GM23338 (cell line): ENCODE results near the gene GM2A. TPM values are rescaled to one million over a fixed set of nuclear protein-coding genes. Genes with fewer than 3 reads are reported as not detected.

Source experiments
- ATAC-seq: fragments of 200-7000 bp; cut with Tn5 transposase; 3 replicates; pipeline ENCODE4 v1.9.1; 2020
- DNase-seq: peaks from one replicate; pipeline ENCODE4 v3.0.0-alpha.2; 2015; ENCODE audit warnings: low spot score
- H2AFZ ChIP-seq: fragments of 200-600 bp; sonication (generic); 2 replicates; pipeline ENCODE4 v1.8.0; 2016; ENCODE audit warnings: antibody characterized with exemption, mild to moderate bottlenecking, moderate library complexity
- H3F3A ChIP-seq: fragments of 200-600 bp; sonication (generic); replicated peaks from 2 replicates; pipeline ENCODE4 v1.8.0; 2017; ENCODE audit warnings: antibody characterized with exemption, mixed run types, low read depth
- H3K27ac ChIP-seq: fragments of 200-600 bp; sonication (generic); 2 replicates; pipeline ENCODE4 v1.6.1; 2016; ENCODE audit warnings: low read depth
- H3K27me3 ChIP-seq: fragments of 200-600 bp; sonication (generic); 2 replicates; pipeline ENCODE4 v1.8.0; 2016; ENCODE audit warnings: mild to moderate bottlenecking, mixed run types, moderate library complexity; ENCODE audit not compliant: insufficient read depth
- H3K36me3 ChIP-seq: fragments of 200-600 bp; sonication (generic); 2 replicates; pipeline ENCODE4 v1.8.0; 2016; ENCODE audit warnings: mild to moderate bottlenecking; ENCODE audit not compliant: insufficient read depth
- H3K4me1 ChIP-seq: fragments of 200-600 bp; sonication (generic); 2 replicates; pipeline ENCODE4 v1.8.0; 2016; ENCODE audit warnings: mild to moderate bottlenecking, moderate library complexity; ENCODE audit not compliant: insufficient read depth
- H3K4me2 ChIP-seq: fragments of 200-600 bp; sonication (generic); 2 replicates; pipeline ENCODE4 v1.7.1; 2017; ENCODE audit warnings: mixed run types
- H3K4me3 ChIP-seq: fragments of 200-600 bp; sonication (generic); 2 replicates; pipeline ENCODE4 v1.6.1; 2016; ENCODE audit warnings: mixed run types
- H3K79me2 ChIP-seq: fragments of 200-600 bp; sonication (generic); replicated peaks from 2 replicates; pipeline ENCODE4 v1.8.0; 2017; ENCODE audit warnings: mild to moderate bottlenecking; ENCODE audit not compliant: insufficient read depth
- H3K9me2 ChIP-seq: fragments of 200-600 bp; sonication (generic); 2 replicates; pipeline ENCODE4 v1.8.0; 2017; ENCODE audit not compliant: insufficient read depth
- H4K20me1 ChIP-seq: fragments of 200-600 bp; sonication (generic); replicated peaks from 2 replicates; pipeline ENCODE4 v1.8.0; 2017; ENCODE audit warnings: mild to moderate bottlenecking; ENCODE audit not compliant: insufficient read depth
- H3K27ac Mint-ChIP-seq: 2 replicates; pipeline ENCODE4 v1.8.0; 2020; ENCODE audit warnings: inconsistent platforms, mild to moderate bottlenecking, moderate library complexity, mixed read lengths
- H3K27me3 Mint-ChIP-seq: 3 replicates; pipeline ENCODE4 v1.8.0; 2022; ENCODE audit warnings: low read depth, mild to moderate bottlenecking, moderate library complexity, mixed read lengths, inconsistent platforms; ENCODE audit not compliant: insufficient read depth, poor library complexity
- H3K36me3 Mint-ChIP-seq: 3 replicates; pipeline ENCODE4 v1.8.0; 2021; ENCODE audit warnings: low read depth, mild to moderate bottlenecking, inconsistent platforms, moderate library complexity, mixed read lengths
- H3K4me1 Mint-ChIP-seq: 3 replicates; pipeline ENCODE4 v1.8.0; 2020; ENCODE audit warnings: mild to moderate bottlenecking, inconsistent platforms, mixed read lengths
- H3K4me3 Mint-ChIP-seq: 3 replicates; pipeline ENCODE4 v1.8.0; 2021; ENCODE audit warnings: moderate library complexity, mild to moderate bottlenecking, inconsistent platforms, mixed read lengths
- H3K9me3 Mint-ChIP-seq: 3 replicates; pipeline ENCODE4 v1.8.0; 2020; ENCODE audit warnings: moderate library complexity, mild to moderate bottlenecking, inconsistent platforms, mixed read lengths
- CREB1 ChIP-seq: fragments of 250-450 bp; sonication (Bioruptor Pico); IDR thresholded peaks from 2 replicates; pipeline ENCODE4 v1.5.0; 2020; ENCODE audit warnings: low read depth, mild to moderate bottlenecking, moderate library complexity
- EZH2 ChIP-seq: fragments of 200-600 bp; sonication (generic); IDR thresholded peaks from one replicate; pipeline ENCODE4 v1.8.0; 2017; ENCODE audit warnings: antibody characterized with exemption, mild to moderate bottlenecking, low read depth; ENCODE audit not compliant: unreplicated experiment
- EZH2phosphoT487 ChIP-seq: fragments of 200-600 bp; sonication (generic); IDR thresholded peaks from one replicate; pipeline ENCODE4 v1.8.1; 2018; ENCODE audit warnings: antibody characterized with exemption; ENCODE audit not compliant: unreplicated experiment
- JUNB ChIP-seq: IDR thresholded peaks from one replicate; pipeline ENCODE4 v1.6.1; 2016; ENCODE audit warnings: antibody characterized with exemption; ENCODE audit not compliant: unreplicated experiment
- NANOG ChIP-seq: IDR thresholded peaks from 2 replicates; pipeline ENCODE4 v1.6.1; 2016; ENCODE audit warnings: antibody characterized with exemption, borderline replicate concordance
- POLR2AphosphoS5 ChIP-seq: IDR thresholded peaks from 2 replicates; pipeline ENCODE4 v1.6.1; 2016; ENCODE audit warnings: antibody characterized with exemption, low read depth
- ZNF114 ChIP-seq: fragments of 250-450 bp; sonication (Bioruptor Pico); IDR thresholded peaks from 2 replicates; pipeline ENCODE4 v1.5.0; 2020; ENCODE audit warnings: mild to moderate bottlenecking, moderate library complexity
- ZNF331 ChIP-seq: fragments of 250-450 bp; sonication (Bioruptor Pico); IDR thresholded peaks from 2 replicates; pipeline ENCODE4 v1.5.0; 2020; ENCODE audit warnings: low read depth, mild to moderate bottlenecking, moderate library complexity
- polyA plus RNA-seq: library from polyadenylated mRNA; unstranded; fragments of >200 nt; fragmentation: Nextera tagmentation; extraction: Ambion mirVana; gene quantifications from 2 replicates; pipeline ENCODE4 v1.2.1, GENCODE V29; 2016
- total RNA-seq: library from RNA; depleted of rRNA; stranded (reverse); fragments of >200 nt; shearing (Covaris generic); gene quantifications from 2 replicates; pipeline ENCODE4 v1.2.3, GENCODE V29; 2014
- TF ChIP-seq, protein P1 (sequence below): IDR thresholded peaks from 2 replicates; pipeline ENCODE4 v1.6.1; 2016; ENCODE audit warnings: antibody characterized with exemption

GM2A gene
- total and polyA plus RNA-seq, 2 experiments from 2014 or later = 9.8 to 27.8 TPM

- ATAC-seq (no peak), DNase-seq (no peak)
- Mint-ChIP-seq H3K27ac (no peak overlapping the region), H3K9me3 (no peaks in the 10 kb centered on the region), H3K4me1 (peaks cover 14% of the 10 kb centered on the region), H3K27me3 (peaks cover 5% of the 10 kb centered on the region), H3K4me3 (no peak overlapping the region), H3K36me3 (no peaks in the 10 kb centered on the region)
- Histone ChIP-seq H4K20me1 (no peaks in the 10 kb centered on the region), H3K4me3 (no peak overlapping the region), H3K4me1 (no peaks in the 10 kb centered on the region; the same call in 1 of the 2 replicates), H2AFZ (no peak overlapping the region), H3F3A (no peaks in the 10 kb centered on the region), H3K27me3 (no peaks in the 10 kb centered on the region), H3K9me2 (no peaks in the 10 kb centered on the region), H3K27ac (no peak overlapping the region), H3K36me3 (no peaks in the 10 kb centered on the region), H3K79me2 (no peaks in the 10 kb centered on the region), H3K4me2 (no peak overlapping the region)
- TF ChIP-seq JUNB (no peak), POLR2AphosphoS5 (no peak), ZNF114 (no peak)
- TF ChIP-seq, protein P1, sequence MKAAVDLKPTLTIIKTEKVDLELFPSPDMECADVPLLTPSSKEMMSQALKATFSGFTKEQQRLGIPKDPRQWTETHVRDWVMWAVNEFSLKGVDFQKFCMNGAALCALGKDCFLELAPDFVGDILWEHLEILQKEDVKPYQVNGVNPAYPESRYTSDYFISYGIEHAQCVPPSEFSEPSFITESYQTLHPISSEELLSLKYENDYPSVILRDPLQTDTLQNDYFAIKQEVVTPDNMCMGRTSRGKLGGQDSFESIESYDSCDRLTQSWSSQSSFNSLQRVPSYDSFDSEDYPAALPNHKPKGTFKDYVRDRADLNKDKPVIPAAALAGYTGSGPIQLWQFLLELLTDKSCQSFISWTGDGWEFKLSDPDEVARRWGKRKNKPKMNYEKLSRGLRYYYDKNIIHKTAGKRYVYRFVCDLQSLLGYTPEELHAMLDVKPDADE = no peak
Measured at GRCh38 chr5:151295138-151295537, 42.2 kb downstream of the GM2A start.

- H3K4me3 ChIP-seq = no peak overlapping the region
- ATAC-seq (no peak), DNase-seq (no peak)
- no peaks in the 10 kb centered on the region for H3K36me3 ChIP-seq
- H3K27ac ChIP-seq = no peak overlapping the region
- H3K27ac Mint-ChIP-seq = no peak overlapping the region
- H2AFZ ChIP-seq = no peak overlapping the region
- H3K79me2 ChIP-seq = no peaks in the 10 kb centered on the region
- H3K4me1 Mint-ChIP-seq = peaks cover 14% of the 10 kb centered on the region
- no peaks in the 10 kb centered on the region for H4K20me1 ChIP-seq
- no peaks in the 10 kb centered on the region for H3K27me3 ChIP-seq
- TF ChIP-seq POLR2AphosphoS5 = no peak
- no peak for TF ChIP-seq JUNB
- TF ChIP-seq ZNF114 = no peak
- no peak for TF ChIP-seq EZH2
- TF ChIP-seq, protein P1 = no peak
- TF ChIP-seq CREB1 (CRISPR knock-in tag) = no peak
- no peak for TF ChIP-seq EZH2phosphoT487
- no peak for TF ChIP-seq ZNF331 (CRISPR knock-in tag)
- TF ChIP-seq NANOG = no peak
- H3K9me3 Mint-ChIP-seq = no peaks in the 10 kb centered on the region
- H3K9me2 ChIP-seq = no peaks in the 10 kb centered on the region
- no peak overlapping the region for H3K4me2 ChIP-seq
- H3K36me3 Mint-ChIP-seq = no peaks in the 10 kb centered on the region
- no peak overlapping the region for H3K4me3 Mint-ChIP-seq
- H3K27me3 Mint-ChIP-seq = peaks cover 5% of the 10 kb centered on the region
- no peaks in the 10 kb centered on the region; the same call in 1 of the 2 replicates for H3K4me1 ChIP-seq
- H3F3A ChIP-seq = no peaks in the 10 kb centered on the region
Measured at GRCh38 chr5:151295791-151296477, 42.9 kb downstream of the GM2A start.
